ENCODE results near the gene CALN1. TPM values are rescaled to one million over a fixed set of nuclear protein-coding genes. Genes with fewer than 3 reads are reported as not detected.
"Not testable (repeated sequence)": the region's sequence is repeated elsewhere in the genome, so short reads cannot be mapped to it uniquely, and the experiment has no call there.

Gene CALN1
- total RNA-seq, 2 experiments from 2014 or later: not detected

- ChIA-PET CTCF (no interaction called here), POLR2A (no interaction called here)
These were observed 631.9 kb downstream of the CALN1 start for GRCh38 chr7:71780282-71780681.

- ChIA-PET CTCF (no interaction called here), POLR2A (no interaction called here)
These were observed 634.9 kb downstream of the CALN1 start for GRCh38 chr7:71777278-71777677.

GRCh38 chr7:71776726-71777125 lies 635.4 kb downstream of the CALN1 start:
- CTCF ChIA-PET: no interaction called here
- POLR2A ChIA-PET: no interaction called here

- POLR2A ChIA-PET: no interaction called here
- CTCF ChIA-PET: no interaction called here
These were observed 636.5 kb downstream of the CALN1 start for GRCh38 chr7:71775648-71776047.

- POLR2A ChIA-PET: no interaction called here
These were observed 639.4 kb downstream of the CALN1 start for GRCh38 chr7:71772779-71773178.

GRCh38 chr7:71770269-71770907 lies 641.8 kb downstream of the CALN1 start:
- ChIA-PET CTCF (no interaction called here), POLR2A (no interaction called here)

More at GRCh38 chr7:71772779-71773178, 639.4 kb downstream of the CALN1 start:
- CTCF ChIA-PET: no interaction called here

- ChIA-PET POLR2A (no interaction called here), CTCF (no interaction called here)
These were observed 642.8 kb downstream of the CALN1 start for GRCh38 chr7:71769326-71769725.

- POLR2A ChIA-PET: no interaction called here
- CTCF ChIA-PET: no interaction called here
These were observed 643.7 kb downstream of the CALN1 start for GRCh38 chr7:71768450-71768849.

GRCh38 chr7:71766016-71766415 lies 646.1 kb downstream of the CALN1 start:
- CTCF ChIA-PET: no interaction called here
- POLR2A ChIA-PET: no interaction called here

- POLR2A ChIA-PET: no interaction called here
- CTCF ChIA-PET: no interaction called here
These were observed 650.8 kb downstream of the CALN1 start for GRCh38 chr7:71761336-71761735.

- ChIA-PET CTCF (no interaction called here), POLR2A (no interaction called here)
These were observed 657.3 kb downstream of the CALN1 start for GRCh38 chr7:71754828-71755227.

- POLR2A ChIA-PET: no interaction called here
- CTCF ChIA-PET: no interaction called here
These were observed 658.0 kb downstream of the CALN1 start for GRCh38 chr7:71753956-71754664.

- ChIA-PET CTCF (no interaction called here), POLR2A (no interaction called here)
These were observed 658.9 kb downstream of the CALN1 start for GRCh38 chr7:71753236-71753635.

- ChIA-PET POLR2A (no interaction called here), CTCF (interaction anchor here (0.6 kb wide), 1 partner anchor 49 kb away, joined by 3 read pairs; no protein-coding TSS in a partner anchor)
These were observed 659.8 kb downstream of the CALN1 start for GRCh38 chr7:71752171-71752935.

- ChIA-PET CTCF (no interaction called here), POLR2A (no interaction called here)
These were observed 661.8 kb downstream of the CALN1 start for GRCh38 chr7:71750290-71750689.

- CTCF ChIA-PET: no interaction called here
These were observed 666.1 kb downstream of the CALN1 start for GRCh38 chr7:71746006-71746405.

GRCh38 chr7:71740174-71740560 lies 672.0 kb downstream of the CALN1 start:
- POLR2A ChIA-PET: no interaction called here
- CTCF ChIA-PET: no interaction called here

More at GRCh38 chr7:71746006-71746405, 666.1 kb downstream of the CALN1 start:
- POLR2A ChIA-PET: no interaction called here

- ChIA-PET POLR2A (no interaction called here), CTCF (no interaction called here)
These were observed 672.5 kb downstream of the CALN1 start for GRCh38 chr7:71739520-71740173.

- CTCF ChIA-PET, POLR2A ChIA-PET: not testable (repeated sequence)
These were observed 674.1 kb downstream of the CALN1 start for GRCh38 chr7:71737931-71738540.

GRCh38 chr7:71735961-71736556 lies 676.1 kb downstream of the CALN1 start:
- CTCF ChIA-PET: interaction anchor here (0.6 to 0.9 kb wide), 2 partner anchors 906 to 908 kb away, joined by 3 read pairs; no protein-coding TSS in a partner anchor
- POLR2A ChIA-PET: no interaction called here

Data from activated CD8-positive, alpha-beta memory T cell treated with anti-CD3 and anti-CD28 coated beads for 36 hours (primary cell).